Cortex of kidney (tissue), 1 donor: ENCODE results near the gene ST3GAL5.

Experiments
- DNase-seq: peaks from one replicate; lab custom pipeline; 2025; lab: John Stamatoyannopoulos, UW

The ST3GAL5 gene

DNA sequence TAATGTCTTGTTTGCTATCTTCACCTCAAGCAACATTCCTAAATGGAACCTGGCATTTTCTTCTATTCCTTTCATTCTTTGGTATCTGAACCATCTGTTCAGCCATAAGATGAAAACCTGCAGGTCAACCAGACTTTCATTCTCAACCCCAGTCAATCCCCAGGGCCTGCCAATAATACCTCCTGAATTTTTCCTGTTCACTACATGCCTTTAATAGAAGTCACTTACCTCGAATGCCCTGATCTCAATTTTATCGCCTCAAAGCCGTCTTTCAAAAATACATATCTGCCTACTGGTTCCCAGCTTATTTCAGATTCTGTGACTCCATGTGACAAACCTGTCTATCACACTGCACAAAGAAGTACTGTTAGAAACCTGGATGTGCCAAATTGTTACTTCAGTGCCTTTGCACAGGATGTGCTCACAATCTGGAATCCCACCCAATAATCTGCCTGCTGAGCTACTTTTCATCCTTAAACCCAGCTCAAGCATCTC, 22.6 kb downstream of the ST3GAL5 start:
- DNase-seq, result no peak

GRCh38 chr2:85865539-85866164, 23.1 kb downstream of the ST3GAL5 start:
- DNase-seq, result no peak

DNA sequence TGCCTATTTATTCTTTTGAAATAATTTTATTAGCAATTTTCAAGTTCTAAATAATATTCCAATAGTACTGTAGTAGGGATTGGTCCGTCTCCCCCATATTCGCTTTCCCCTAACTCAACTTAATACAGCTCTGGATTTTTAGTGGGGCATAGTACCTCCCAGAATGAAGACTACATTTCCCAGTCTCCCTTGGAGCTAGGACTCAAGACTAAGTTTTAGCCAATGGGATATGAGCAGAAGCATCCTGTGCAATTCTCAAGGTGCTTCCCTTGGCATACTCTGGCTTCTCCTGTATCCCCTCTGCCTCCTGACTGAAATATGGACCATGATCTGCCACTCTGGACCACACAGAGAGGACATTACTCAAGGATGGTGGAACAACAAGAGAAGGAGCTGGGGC, 24.1 kb downstream of the ST3GAL5 start:
- DNase-seq, result no peak

GRCh38 chr2:85862426-85862825, 26.4 kb downstream of the ST3GAL5 start:
- no peak for DNase-seq

DNA sequence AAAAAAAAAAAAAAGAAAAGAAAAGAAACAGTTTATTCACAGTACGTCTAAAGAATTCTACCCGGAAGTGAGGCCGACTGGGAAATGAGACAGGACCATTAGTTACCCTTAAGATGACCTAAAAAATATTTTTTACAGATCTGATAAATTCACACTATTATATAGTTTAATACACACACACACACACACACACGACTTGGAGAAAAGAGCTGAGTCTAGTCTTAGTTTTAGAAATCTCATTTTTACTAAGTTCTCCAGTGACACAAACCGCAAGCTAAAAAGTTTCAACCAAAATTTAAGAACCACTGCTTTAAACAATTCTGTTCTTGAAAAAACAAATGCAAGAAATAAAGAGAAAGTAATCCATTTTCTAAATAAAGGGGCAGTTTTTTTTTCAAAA, 27.1 kb downstream of the ST3GAL5 start:
- no peak for DNase-seq

GRCh38 chr2:85861180-85861579, 27.6 kb downstream of the ST3GAL5 start:
- no peak for DNase-seq

- no peak for DNase-seq
Measured at GRCh38 chr2:85858841-85859240, 29.9 kb downstream of the ST3GAL5 start.

GRCh38 chr2:85854897-85855296, 33.9 kb downstream of the ST3GAL5 start:
- DNase-seq, result no peak

DNA sequence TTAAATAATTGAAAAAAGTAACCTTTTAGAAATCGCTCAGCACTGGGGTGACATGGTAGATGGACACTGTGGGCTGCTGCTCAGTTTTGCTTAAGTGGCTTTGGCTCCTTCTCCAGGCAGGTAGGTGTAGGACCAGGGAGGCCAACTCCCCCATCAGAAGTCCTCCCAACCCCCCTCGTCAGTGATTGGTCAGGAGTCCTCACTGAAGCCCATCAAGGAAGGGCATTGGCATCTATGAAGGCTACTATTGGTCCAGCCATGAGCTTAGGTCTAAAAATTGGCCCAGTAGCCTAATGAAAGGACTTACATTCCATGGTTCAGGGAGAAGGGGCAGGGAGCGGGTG, 34.7 kb downstream of the ST3GAL5 start:
- no peak for DNase-seq

- no peak for DNase-seq
Measured at GRCh38 chr2:85853499-85854165, 35.2 kb downstream of the ST3GAL5 start.

DNA sequence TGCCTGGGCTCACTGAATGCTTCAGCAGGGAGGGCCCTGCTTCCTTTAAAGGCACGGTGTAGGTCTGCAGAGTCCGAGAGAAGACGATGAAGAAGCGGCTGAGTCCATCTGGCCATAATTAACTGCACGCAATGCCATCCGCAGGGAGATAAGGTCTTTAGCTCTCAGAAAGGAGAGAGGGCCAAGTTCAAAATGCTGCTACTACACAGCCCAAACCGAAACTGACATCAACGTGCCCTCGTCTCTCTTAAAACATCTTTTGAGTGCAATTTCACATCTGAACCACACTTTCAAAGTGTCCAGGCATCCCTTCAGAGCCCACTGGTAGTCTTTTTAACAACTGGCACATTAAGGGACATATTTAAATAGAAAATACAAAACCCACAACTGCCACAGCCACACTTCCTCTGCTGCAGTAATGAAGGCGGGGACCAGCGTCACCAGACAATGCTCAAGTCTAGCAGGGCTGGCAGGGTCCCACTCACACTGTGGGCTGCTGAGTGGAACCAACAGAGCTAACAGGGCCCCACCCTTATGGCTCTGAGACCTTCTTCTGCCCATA, 35.8 kb downstream of the ST3GAL5 start:
- no peak for DNase-seq

- no peak for DNase-seq
Measured at GRCh38 chr2:85852152-85852840, 36.5 kb downstream of the ST3GAL5 start.

- DNase-seq, result no peak
Measured at GRCh38 chr2:85851253-85852151, 37.3 kb downstream of the ST3GAL5 start.

- no peak for DNase-seq
Measured at GRCh38 chr2:85850451-85850850, 38.3 kb downstream of the ST3GAL5 start.

GRCh38 chr2:85847051-85847588, 41.7 kb downstream of the ST3GAL5 start:
- DNase-seq, result no peak

- DNase-seq, result no peak
Measured at GRCh38 chr2:85846411-85846810, 42.4 kb downstream of the ST3GAL5 start.

DNA sequence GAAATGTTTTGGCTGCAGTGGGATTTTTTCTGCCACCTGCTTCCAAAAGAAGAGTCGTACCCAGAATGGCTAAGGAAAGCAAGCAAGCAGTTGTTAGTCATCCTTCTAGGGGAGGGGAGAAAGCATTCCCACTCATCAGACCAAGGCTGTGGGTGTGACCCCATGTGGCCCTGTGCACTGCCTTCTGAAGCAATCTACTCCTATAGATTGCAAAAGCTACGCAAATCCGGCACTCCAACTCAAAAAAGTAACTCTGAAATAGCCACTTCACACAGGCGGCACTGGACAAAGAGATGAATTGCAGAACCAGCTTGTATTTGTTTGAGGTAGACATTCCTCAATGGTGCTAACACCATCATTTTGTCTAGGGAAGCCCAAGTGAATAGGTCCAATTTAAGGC, 44.3 kb downstream of the ST3GAL5 start:
- DNase-seq, result no peak

DNA sequence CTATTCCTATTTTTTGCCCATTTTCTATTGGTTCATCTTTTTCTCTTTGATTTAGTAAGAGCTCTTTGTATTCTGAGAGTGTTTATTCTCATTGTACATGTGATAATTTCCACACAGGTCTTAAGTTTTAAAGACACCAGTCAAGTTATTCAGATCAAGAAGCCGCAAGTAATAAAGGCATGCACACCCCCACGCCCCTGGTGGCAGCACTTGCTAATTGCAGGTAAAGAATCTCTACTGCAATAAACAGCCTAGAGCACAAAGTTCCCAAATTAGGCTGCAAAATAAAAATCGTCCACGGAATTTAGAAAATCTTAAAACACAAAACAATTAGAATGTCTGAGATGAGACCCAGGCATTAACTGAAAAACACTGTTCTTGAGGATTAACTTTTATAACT, 45.2 kb downstream of the ST3GAL5 start:
- DNase-seq, result no peak

DNA sequence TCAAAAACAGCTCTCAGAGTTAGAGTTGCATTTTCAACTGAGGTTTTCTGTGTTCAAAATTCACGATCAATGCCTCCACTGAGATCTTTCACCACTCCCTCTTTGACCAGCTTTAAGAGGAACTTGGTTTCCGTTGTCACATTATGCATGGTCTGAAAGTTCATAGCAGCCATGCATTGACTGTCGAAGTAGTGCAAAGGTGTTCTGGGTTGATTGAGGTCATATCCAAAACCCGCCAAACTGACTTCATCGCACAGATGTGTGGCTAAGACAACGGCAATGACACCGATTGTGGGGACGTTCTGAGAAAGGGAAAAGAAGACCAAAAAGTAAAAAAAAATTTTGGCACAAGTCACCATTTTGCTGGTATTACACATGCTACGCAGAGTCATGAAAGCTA, 48.7 kb downstream of the ST3GAL5 start:
- no peak for DNase-seq

- no peak for DNase-seq
Measured at GRCh38 chr2:85839461-85839860, 49.3 kb downstream of the ST3GAL5 start.

DNA sequence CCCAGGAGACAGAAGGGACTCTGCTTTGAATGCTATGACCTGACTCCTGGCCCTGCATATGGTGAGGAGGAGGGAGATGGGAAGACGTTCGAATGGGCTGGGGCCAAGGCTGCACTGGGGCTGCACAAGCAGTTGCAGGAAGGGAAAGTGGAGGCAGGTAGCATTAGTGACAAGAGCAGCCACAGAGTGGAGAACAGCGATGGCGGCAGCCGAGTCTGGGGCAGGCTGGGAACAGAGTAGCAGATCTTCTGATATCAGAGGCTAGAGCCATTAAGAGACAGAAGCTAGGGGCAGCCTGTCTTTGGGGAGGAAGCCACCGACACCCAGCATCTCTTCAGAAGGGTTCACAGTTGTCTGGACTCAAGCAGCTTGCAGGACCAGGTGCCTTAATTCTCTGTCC, 50.1 kb downstream of the ST3GAL5 start:
- DNase-seq, result no peak

DNA sequence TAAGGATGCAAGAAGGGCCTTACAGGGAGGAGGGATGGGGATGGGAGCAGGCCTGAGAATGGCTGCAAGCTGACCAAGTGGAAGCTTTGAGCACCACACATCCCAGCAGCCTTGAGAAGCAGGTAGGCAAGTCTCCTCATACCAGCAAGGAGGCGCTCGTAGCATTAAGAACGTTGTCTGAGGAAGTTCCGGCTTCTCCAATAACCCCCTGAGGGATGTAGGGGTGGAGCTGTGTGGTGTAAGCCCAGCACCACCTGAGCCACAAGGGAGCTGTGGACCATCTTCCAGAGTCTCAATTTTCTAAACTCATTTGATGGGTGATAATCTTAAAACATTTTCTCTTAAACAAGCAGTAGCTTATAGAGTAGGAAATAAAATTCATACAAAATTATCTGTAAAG, 50.6 kb downstream of the ST3GAL5 start:
- DNase-seq, result no peak
